IMR-90 (cell line): ENCODE results near the gene SSTR4. TPM values are rescaled to one million over a fixed set of nuclear protein-coding genes. Genes with fewer than 3 reads are reported as not detected.

Source experiments
- ATAC-seq: fragments of 200-7000 bp; cut with Tn5 transposase; 2 replicates; pipeline ENCODE4 v1.9.1; 2020; ENCODE audit warnings: low read depth, mild to moderate bottlenecking, moderate library complexity
- BruUV-seq: library from RNA; stranded (reverse); fragments of 400-500 nt; replicated peaks from 2 replicates; lab custom pipeline; 2021; lab: Mats Ljungman, UMichigan
- CTCF ChIA-PET: fragments of 300-600 bp; formaldehyde crosslinking; extraction: SDS; loops from one replicate; lab custom pipeline; 2021; ENCODE audit warnings: antibody characterized with exemption; lab: Yijun Ruan, JAX
- POLR2A ChIA-PET: fragments of 300-600 bp; sonication (Branson Sonifier 250); formaldehyde crosslinking; loops from one replicate; lab custom pipeline; 2022; ENCODE audit warnings: antibody characterized with exemption; ENCODE audit not compliant: unreplicated experiment; lab: Charles Lee
- DNase-seq: peaks from one replicate; pipeline ENCODE4 v3.0.0; 2013
- H2AFZ ChIP-seq: replicated peaks from 2 replicates; pipeline ENCODE3; 2013; ENCODE audit warnings: low read length, mild to moderate bottlenecking; ENCODE audit not compliant: poor library complexity
- H2AK5ac ChIP-seq: 2 replicates; pipeline ENCODE4 v1.6.1; 2013; ENCODE audit warnings: low read depth, low read length, inconsistent platforms
- H2AK9ac ChIP-seq: replicated peaks from 2 replicates; pipeline ENCODE3; 2013; ENCODE audit warnings: mild to moderate bottlenecking, low read depth, low read length, moderate library complexity; ENCODE audit not compliant: poor library complexity
- H2BK120ac ChIP-seq: 2 replicates; pipeline ENCODE4 v1.6.1; 2013; ENCODE audit warnings: low read depth, low read length, inconsistent platforms
- H2BK15ac ChIP-seq: 3 replicates; pipeline ENCODE4 v1.6.1; 2013; ENCODE audit warnings: low read depth, low read length, inconsistent platforms
- H2BK20ac ChIP-seq: 2 replicates; pipeline ENCODE4 v1.6.1; 2013; ENCODE audit warnings: low read depth, mild to moderate bottlenecking, inconsistent platforms, low read length, moderate library complexity
- H2BK5ac ChIP-seq: 2 replicates; pipeline ENCODE4 v1.6.1; 2013; ENCODE audit warnings: mild to moderate bottlenecking, low read depth, low read length, inconsistent platforms; ENCODE audit not compliant: poor library complexity, severe bottlenecking
- H3K14ac ChIP-seq: replicated peaks from 2 replicates; pipeline ENCODE4 v1.6.1; 2013; ENCODE audit warnings: low read depth, low read length, inconsistent platforms
- H3K18ac ChIP-seq: 2 replicates; pipeline ENCODE4 v1.6.1; 2013; ENCODE audit warnings: low read depth, low read length, control low read depth
- H3K23ac ChIP-seq: 2 replicates; pipeline ENCODE4 v1.6.1; 2013; ENCODE audit warnings: low read depth, low read length, inconsistent platforms
- H3K27ac ChIP-seq: 2 replicates; pipeline ENCODE4 v1.5.1; 2013; ENCODE audit warnings: mild to moderate bottlenecking, control low read depth, low read length; ENCODE audit not compliant: insufficient read depth
- H3K27me3 ChIP-seq: 2 replicates; pipeline ENCODE4 v1.6.1; 2013; ENCODE audit warnings: low read length; ENCODE audit not compliant: control insufficient read depth, insufficient read depth
- H3K36me3 ChIP-seq: 2 replicates; pipeline ENCODE4 v1.6.1; 2013; ENCODE audit warnings: low read length, mixed read lengths; ENCODE audit not compliant: control insufficient read depth, insufficient read depth
- H3K4ac ChIP-seq: 2 replicates; pipeline ENCODE4 v1.6.1; 2013; ENCODE audit warnings: low read depth, low read length, inconsistent platforms
- H3K4me1 ChIP-seq: 2 replicates; pipeline ENCODE4 v1.6.1; 2013; ENCODE audit warnings: low read length, mixed read lengths; ENCODE audit not compliant: control insufficient read depth, insufficient read depth
- H3K4me2 ChIP-seq: 2 replicates; pipeline ENCODE4 v1.6.1; 2013; ENCODE audit warnings: low read depth, mild to moderate bottlenecking, control low read depth, low read length, moderate library complexity
- H3K4me3 ChIP-seq: 2 replicates; pipeline ENCODE4 v1.5.1; 2013; ENCODE audit warnings: low read depth, mild to moderate bottlenecking, control low read depth, low read length, moderate library complexity; ENCODE audit not compliant: insufficient read depth
- H3K56ac ChIP-seq: 2 replicates; pipeline ENCODE4 v1.6.1; 2013; ENCODE audit warnings: low read length, inconsistent platforms; ENCODE audit not compliant: insufficient read depth; ENCODE audit errors: extremely low read depth
- H3K79me1 ChIP-seq, 2 experiments: 2 replicates each; pipeline ENCODE4 v1.6.1; 2013; ENCODE audit warnings: low read length in 2 of 2, inconsistent platforms in 1 of 2, low read depth in 1 of 2
- H3K9ac ChIP-seq: 2 replicates; pipeline ENCODE4 v1.6.1; 2013; ENCODE audit warnings: low read depth, low read length, control low read depth
- H3K9me1 ChIP-seq: 2 replicates; pipeline ENCODE4 v1.6.1; 2013; ENCODE audit warnings: low read length, inconsistent platforms; ENCODE audit not compliant: insufficient read depth
- H3K9me3 ChIP-seq: 2 replicates; pipeline ENCODE4 v1.6.1; 2013; ENCODE audit warnings: low read length; ENCODE audit not compliant: control insufficient read depth, insufficient read depth
- H4K20me1 ChIP-seq: 2 replicates; pipeline ENCODE4 v1.6.1; 2013; ENCODE audit warnings: low read length, inconsistent platforms; ENCODE audit not compliant: insufficient read depth
- H4K5ac ChIP-seq: 2 replicates; pipeline ENCODE4 v1.6.1; 2013; ENCODE audit warnings: mild to moderate bottlenecking, low read depth, low read length, control low read depth
- H4K8ac ChIP-seq, 2 experiments: 2 replicates each; pipeline ENCODE4 v1.6.1; 2013; ENCODE audit warnings: low read depth in 2 of 2, low read length in 2 of 2, control low read depth in 1 of 2, inconsistent platforms in 1 of 2
- H4K91ac ChIP-seq: 2 replicates; pipeline ENCODE4 v1.6.1; 2013; ENCODE audit warnings: low read depth, low read length, inconsistent platforms; ENCODE audit not compliant: insufficient read depth
- BHLHE40 ChIP-seq: fragments of 150-350 bp; IDR thresholded peaks from 2 replicates; pipeline ENCODE4 v1.6.1; 2016; ENCODE audit warnings: mild to moderate bottlenecking, low read depth, low read length
- CEBPB ChIP-seq: IDR thresholded peaks from 2 replicates; pipeline ENCODE4 v1.6.1; 2012; ENCODE audit warnings: low read depth, low read length, improper control_type of control experiment
- FOS ChIP-seq: fragments of 150-350 bp; IDR thresholded peaks from 2 replicates; pipeline ENCODE4 v1.6.1; 2016; ENCODE audit warnings: low read depth, low read length
- MAZ ChIP-seq: IDR thresholded peaks from 2 replicates; pipeline ENCODE4 v1.6.1; 2012; ENCODE audit warnings: low read depth, mild to moderate bottlenecking, low read length, improper control_type of control experiment, moderate library complexity, borderline replicate concordance
- MXI1 ChIP-seq: IDR thresholded peaks from 2 replicates; pipeline ENCODE4 v1.6.1; 2012; ENCODE audit warnings: low read depth, mild to moderate bottlenecking, low read length, moderate library complexity, borderline replicate concordance
- NFE2L2 ChIP-seq: fragments of 150-350 bp; IDR thresholded peaks from 2 replicates; pipeline ENCODE4 v1.6.1; 2016; ENCODE audit warnings: low read depth, mild to moderate bottlenecking, low read length
- POLR2A ChIP-seq: IDR thresholded peaks from 2 replicates; pipeline ENCODE4 v1.6.1; 2012; ENCODE audit warnings: mild to moderate bottlenecking, low read depth, low read length
- RAD21 ChIP-seq: IDR thresholded peaks from 2 replicates; pipeline ENCODE4 v1.6.1; 2012; ENCODE audit warnings: low read length, improper control_type of control experiment
- RFX5 ChIP-seq: IDR thresholded peaks from 2 replicates; pipeline ENCODE4 v1.8.0; 2012; ENCODE audit warnings: low read depth, mild to moderate bottlenecking, low read length, moderate library complexity
- SMC3 ChIP-seq: fragments of 150-350 bp; IDR thresholded peaks from 2 replicates; pipeline ENCODE4 v1.6.1; 2016; ENCODE audit warnings: low read depth, mild to moderate bottlenecking, antibody characterized with exemption, low read length, moderate library complexity
- dilution Hi-C: fragments of 300-500 bp; cut with HindIII; formaldehyde crosslinking; loops from one replicate; pipeline ENCODE4 v1.14.3; 2018; ENCODE audit warnings: low sequenced_read_pairs; ENCODE audit not compliant: unreplicated experiment
- in situ Hi-C: fragments of 300-500 bp; cut with MboI; formaldehyde crosslinking; loops from 3 replicates; pipeline ENCODE4 v1.14.3; 2019; ENCODE audit warnings: low sequenced_read_pairs, inconsistent platforms, mixed read lengths
- intact Hi-C: fragments of 100-400 bp; cut with micrococcal nuclease; formaldehyde crosslinking; loops from 2 replicates; pipeline ENCODE4 v1.10.0; 2022
- polyA plus RNA-seq, 3 experiments: library from polyadenylated mRNA; depleted of rRNA; stranded (reverse); fragments of >200 nt; gene quantifications; 2 replicates each; pipeline ENCODE4 v1.2.3, GENCODE V29; 2012; ENCODE audit warnings: low replicate concordance in 1 of 3
- total RNA-seq: library from RNA; depleted of rRNA; stranded (reverse); fragments of >200 nt; gene quantifications from 2 replicates; pipeline ENCODE4 v1.2.3, GENCODE V29; 2012
- TF ChIP-seq, protein P1 (sequence below): conservative IDR thresholded peaks from 2 replicates; pipeline ENCODE4 v1.5.1; 2012; ENCODE audit warnings: mild to moderate bottlenecking, low read depth, low read length, improper control_type of control experiment
- TF ChIP-seq, protein P2 (sequence below): fragments of 150-350 bp; IDR thresholded peaks from 2 replicates; pipeline ENCODE4 v1.6.1; 2017; ENCODE audit warnings: mild to moderate bottlenecking, antibody characterized with exemption, low read length, low read depth

Gene SSTR4
- total and polyA plus RNA-seq, 2 of the 4 experiments (the other 2 are of a cell fraction): not detected

DNA sequence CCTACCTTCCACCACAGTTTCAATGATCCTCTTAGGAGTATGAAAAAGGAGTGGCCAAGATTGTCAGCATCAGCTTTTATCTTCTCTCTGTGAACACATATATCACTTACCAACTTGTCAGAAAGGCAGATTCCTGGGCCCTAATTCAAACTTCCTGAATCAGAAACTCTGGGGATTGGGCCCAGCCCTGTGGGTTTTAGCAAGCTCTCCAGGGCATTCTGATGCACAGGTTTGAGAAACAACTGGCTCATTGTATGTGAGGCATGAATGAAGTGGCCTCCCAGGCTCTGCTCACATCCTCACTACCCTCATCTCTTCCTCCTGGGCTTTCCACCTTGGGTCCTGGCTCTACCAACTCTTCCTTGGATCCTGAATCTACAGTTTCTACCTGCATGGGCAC is 27.5 kb downstream of the SSTR4 start:
- CTCF ChIA-PET: interaction anchor here (1.2 kb wide), 1 partner anchor 278 kb away, joined by 3 read pairs; no protein-coding TSS in a partner anchor
- H2AK5ac ChIP-seq: no peak overlapping the region
- H3K27ac ChIP-seq: no peak overlapping the region
- in situ Hi-C loops: no loop called here
- H2BK120ac ChIP-seq: no peak overlapping the region
- no peak overlapping the region for H4K8ac ChIP-seq
- H3K4ac ChIP-seq: no peak overlapping the region
- dilution Hi-C loops: no loop called here
- no peak overlapping the region for H4K5ac ChIP-seq
- no peaks in the 10 kb centered on the region for H3K79me1 ChIP-seq
- H3K9ac ChIP-seq: no peak overlapping the region
- H3K36me3 ChIP-seq: no peaks in the 10 kb centered on the region
- no peak overlapping the region for H3K18ac ChIP-seq
- no peak overlapping the region for H2BK20ac ChIP-seq
- H2AK9ac ChIP-seq: no peak overlapping the region
- DNase-seq: no peak
- no TSS peak for BruUV-seq
- no peak overlapping the region for H2BK5ac ChIP-seq
- H3K4me2 ChIP-seq: no peak overlapping the region; the same call in 1 of the 2 replicates
- H3K56ac ChIP-seq: no peak overlapping the region
- no peaks in the 10 kb centered on the region for H3K9me3 ChIP-seq
- peaks cover 10% of the 10 kb centered on the region; the same call in 1 of the 2 replicates for H3K4me1 ChIP-seq
- no peak overlapping the region for H3K4me3 ChIP-seq
- H2BK15ac ChIP-seq: no peak overlapping the region
- H3K27me3 ChIP-seq: peaks cover 31% of the 10 kb centered on the region
- H3K9me1 ChIP-seq: 0 out of 2 replicates have a peak, but pooled peaks cover 2% of the 10 kb centered on the region
- H2AFZ ChIP-seq: no peak overlapping the region
- TF ChIP-seq MAZ (no peak), POLR2A (no peak), RFX5 (no peak), SMC3 (no peak), NFE2L2 (no peak), RAD21 (no peak), BHLHE40 (no peak), MXI1 (no peak), CEBPB (no peak), FOS (no peak)
- TF ChIP-seq, protein P1, sequence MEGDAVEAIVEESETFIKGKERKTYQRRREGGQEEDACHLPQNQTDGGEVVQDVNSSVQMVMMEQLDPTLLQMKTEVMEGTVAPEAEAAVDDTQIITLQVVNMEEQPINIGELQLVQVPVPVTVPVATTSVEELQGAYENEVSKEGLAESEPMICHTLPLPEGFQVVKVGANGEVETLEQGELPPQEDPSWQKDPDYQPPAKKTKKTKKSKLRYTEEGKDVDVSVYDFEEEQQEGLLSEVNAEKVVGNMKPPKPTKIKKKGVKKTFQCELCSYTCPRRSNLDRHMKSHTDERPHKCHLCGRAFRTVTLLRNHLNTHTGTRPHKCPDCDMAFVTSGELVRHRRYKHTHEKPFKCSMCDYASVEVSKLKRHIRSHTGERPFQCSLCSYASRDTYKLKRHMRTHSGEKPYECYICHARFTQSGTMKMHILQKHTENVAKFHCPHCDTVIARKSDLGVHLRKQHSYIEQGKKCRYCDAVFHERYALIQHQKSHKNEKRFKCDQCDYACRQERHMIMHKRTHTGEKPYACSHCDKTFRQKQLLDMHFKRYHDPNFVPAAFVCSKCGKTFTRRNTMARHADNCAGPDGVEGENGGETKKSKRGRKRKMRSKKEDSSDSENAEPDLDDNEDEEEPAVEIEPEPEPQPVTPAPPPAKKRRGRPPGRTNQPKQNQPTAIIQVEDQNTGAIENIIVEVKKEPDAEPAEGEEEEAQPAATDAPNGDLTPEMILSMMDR: no peak
- TF ChIP-seq, protein P2, sequence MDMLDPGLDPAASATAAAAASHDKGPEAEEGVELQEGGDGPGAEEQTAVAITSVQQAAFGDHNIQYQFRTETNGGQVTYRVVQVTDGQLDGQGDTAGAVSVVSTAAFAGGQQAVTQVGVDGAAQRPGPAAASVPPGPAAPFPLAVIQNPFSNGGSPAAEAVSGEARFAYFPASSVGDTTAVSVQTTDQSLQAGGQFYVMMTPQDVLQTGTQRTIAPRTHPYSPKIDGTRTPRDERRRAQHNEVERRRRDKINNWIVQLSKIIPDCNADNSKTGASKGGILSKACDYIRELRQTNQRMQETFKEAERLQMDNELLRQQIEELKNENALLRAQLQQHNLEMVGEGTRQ: no peak
- POLR2A ChIA-PET: no interaction called here
- ATAC-seq: no peak
- intact Hi-C loops: loop anchor here (5.0 kb wide), 1 partner anchor 175 kb away; no protein-coding TSS in a partner anchor
- H4K91ac ChIP-seq: no peak overlapping the region
- no peak overlapping the region for H3K23ac ChIP-seq
- no peak overlapping the region for H3K14ac ChIP-seq
- no peaks in the 10 kb centered on the region for H4K20me1 ChIP-seq
